ENCODE data around the gene KIF3A. TPM values are rescaled to one million over a fixed set of nuclear protein-coding genes. Genes with fewer than 3 reads are reported as not detected.

KIF3A gene
- polyA plus RNA-seq, 1 donor = 40.0 TPM

- DNase-seq = no peak
These were observed 74.2 kb downstream of the KIF3A start for GRCh38 chr5:132662925-132663770.

- DNase-seq = no peak
These were observed 75.3 kb downstream of the KIF3A start for GRCh38 chr5:132662004-132662401.

- DNase-seq = no peak
These were observed 75.9 kb downstream of the KIF3A start for GRCh38 chr5:132661231-132662003.

GRCh38 chr5:132659598-132660493 lies 77.5 kb downstream of the KIF3A start:
- DNase-seq = no peak

- no peak for DNase-seq
These were observed 78.7 kb downstream of the KIF3A start for GRCh38 chr5:132658381-132659302.

- no peak for DNase-seq
These were observed 79.5 kb downstream of the KIF3A start, which contains the start of gene IL13 for GRCh38 chr5:132657676-132658380. IL13 (plus strand) TSS chr5:132658173; CDS start chr5:132658187, 14 bp downstream.

- DNase-seq = no peak
These were observed 80.5 kb downstream of the KIF3A start for GRCh38 chr5:132656774-132657355.

- DNase-seq = peak; percentile 11
These were observed 81.2 kb downstream of the KIF3A start for GRCh38 chr5:132655821-132656773.

- DNase-seq = no peak
These were observed 83.6 kb downstream of the KIF3A start for GRCh38 chr5:132653716-132654115.

GRCh38 chr5:132651838-132652469 lies 85.4 kb downstream of the KIF3A start:
- no peak for DNase-seq

GRCh38 chr5:132648355-132648754 lies 89.0 kb downstream of the KIF3A start:
- no peak for DNase-seq

- no peak for DNase-seq
These were observed 89.9 kb downstream of the KIF3A start for GRCh38 chr5:132647473-132647872.

GRCh38 chr5:132646583-132647266 lies 90.6 kb downstream of the KIF3A start:
- DNase-seq = no peak

- DNase-seq = no peak
These were observed 93.2 kb downstream of the KIF3A start for GRCh38 chr5:132644177-132644576.

Data from left kidney (tissue), 2 donors.